Stimulated activated CD4-positive, alpha-beta T cell treated with anti-CD3 and anti-CD28 coated beads, Interleukin-1b, Interleukin-23, amount 100 ng/mL, for 24 hours (primary cell): Measurements from ENCODE around the gene VDR.
A peak's percentile ranks its signal among the peaks of the same experiment; 100 is the strongest.
"Not testable (repeated sequence)": the region's sequence is repeated elsewhere in the genome, so short reads cannot be mapped to it uniquely, and the experiment has no call there.

Source experiments
- DNase-seq, 4 experiments: peaks; one replicate each; pipeline ENCODE4 v3.0.0-alpha.2; 2020; ENCODE audit warnings: low read depth in 4 of 4, low spot score in 1 of 4

Gene VDR

GRCh38 chr12:47816403-47817271 is 88.2 kb downstream of the VDR start:
- DNase-seq, result no peak

DNA sequence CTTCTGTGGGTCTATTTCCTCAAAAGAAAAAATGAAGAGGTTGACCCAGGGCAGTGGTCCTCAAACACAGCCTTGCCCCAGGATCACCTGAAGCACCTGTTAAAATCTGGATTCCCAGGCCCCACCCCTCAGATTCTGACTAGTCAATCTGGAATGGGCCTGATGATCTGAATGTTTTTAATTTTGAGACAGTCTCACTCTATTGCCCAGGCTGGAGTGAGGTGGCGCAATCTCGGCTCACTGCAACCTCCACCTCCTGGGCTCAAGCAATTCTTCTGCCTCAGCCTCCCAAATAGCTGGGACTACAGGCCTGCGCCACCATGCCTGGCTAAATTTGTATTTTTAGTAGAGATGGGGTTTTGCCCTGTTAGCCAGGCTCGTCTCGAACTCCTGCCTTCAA is 89.3 kb downstream of the VDR start:
- DNase-seq, result not testable (repeated sequence)

- DNase-seq, result no peak
Measured at GRCh38 chr12:47814539-47815170, 90.1 kb downstream of the VDR start.

DNA sequence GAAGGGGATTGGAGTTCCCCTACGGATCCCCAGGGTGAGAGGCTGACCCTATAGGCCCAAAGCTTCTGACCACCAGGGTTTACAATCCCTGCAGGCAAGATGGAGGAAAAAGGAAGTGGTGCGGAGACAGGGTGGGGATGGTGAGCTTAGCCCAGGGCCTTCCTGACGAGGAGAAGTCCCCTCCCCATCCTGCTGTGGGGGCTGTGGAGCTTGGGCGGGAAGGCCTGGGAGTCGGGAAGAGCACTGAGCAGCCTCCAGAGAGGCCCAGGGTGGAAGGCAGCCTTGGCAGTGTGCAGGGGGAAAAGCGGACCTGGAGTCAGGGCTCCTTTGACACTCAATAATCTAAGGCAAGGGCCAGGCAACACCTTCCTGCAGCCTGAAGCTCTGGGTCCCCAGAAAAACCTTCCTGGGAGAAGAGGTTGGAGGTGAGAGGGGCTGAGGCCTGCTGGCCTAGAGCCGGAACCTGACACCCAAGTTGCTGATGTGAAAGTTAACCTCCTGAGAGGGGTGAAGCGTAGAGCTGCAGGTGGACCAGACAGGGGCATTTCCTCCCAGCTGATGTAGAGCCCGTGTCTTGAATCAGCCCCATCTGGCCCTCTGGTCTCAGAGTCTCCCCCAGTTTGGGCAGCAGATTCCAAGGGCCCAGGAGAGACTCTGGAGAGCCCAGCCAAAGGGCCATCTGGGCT is 91.1 kb downstream of the VDR start:
- DNase-seq, result no peak

- peak; percentile 79 to 93 (median 85) for DNase-seq
Measured at GRCh38 chr12:47812797-47813510, 91.8 kb downstream of the VDR start.

DNA sequence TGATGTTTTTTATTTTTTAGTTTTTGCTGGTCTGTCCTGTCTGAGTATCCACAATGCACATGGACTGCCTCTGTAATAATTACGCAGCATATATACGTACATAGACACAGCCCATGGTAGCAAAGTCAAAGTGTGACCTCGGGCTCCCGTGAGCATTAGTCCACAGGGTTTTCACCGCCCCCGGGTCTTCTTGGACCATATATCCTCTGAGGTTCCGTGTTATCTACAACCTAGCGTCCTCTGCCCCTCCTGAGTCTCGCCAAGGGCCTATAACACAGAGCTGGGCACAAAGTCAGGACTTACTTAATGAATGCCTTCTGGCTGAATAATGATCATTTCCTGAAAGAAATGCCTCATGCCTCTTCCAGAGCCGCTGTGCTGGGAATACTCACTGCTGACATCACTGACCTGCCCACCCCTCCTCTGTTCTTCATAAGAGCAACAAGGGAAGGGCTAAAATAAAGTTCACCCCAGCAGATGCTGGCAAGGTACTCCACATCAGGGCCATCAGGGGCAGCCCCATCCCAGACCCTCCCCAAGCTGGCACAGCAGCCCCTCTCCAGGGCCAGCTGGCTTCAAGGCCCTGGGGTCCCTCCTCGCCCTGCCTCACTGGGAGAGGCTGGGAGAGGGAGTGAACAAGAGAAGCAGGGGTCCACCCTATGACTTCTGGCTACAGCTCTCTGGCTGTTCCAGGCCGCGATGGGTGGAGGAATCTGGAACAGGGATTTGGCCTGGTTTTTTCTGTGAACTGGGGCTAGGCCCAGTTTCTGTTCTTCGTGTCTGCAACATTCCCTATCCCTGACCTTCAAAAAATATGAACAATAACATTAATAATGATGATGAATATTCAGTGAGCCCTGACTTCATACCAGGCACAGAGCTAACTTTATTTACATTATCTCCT is 93.0 kb downstream of the VDR start:
- no peak for DNase-seq

- DNase-seq, result no peak
Measured at GRCh38 chr12:47811072-47811396, 93.8 kb downstream of the VDR start.

- not testable (repeated sequence) for DNase-seq
Measured at GRCh38 chr12:47809518-47809917, 95.3 kb downstream of the VDR start.

GRCh38 chr12:47808574-47809365 is 96.0 kb downstream of the VDR start:
- DNase-seq, result no peak

GRCh38 chr12:47808050-47808449 is 96.7 kb downstream of the VDR start:
- peak in 2 of 4 experiments; percentile 64 to 84 for DNase-seq

DNA sequence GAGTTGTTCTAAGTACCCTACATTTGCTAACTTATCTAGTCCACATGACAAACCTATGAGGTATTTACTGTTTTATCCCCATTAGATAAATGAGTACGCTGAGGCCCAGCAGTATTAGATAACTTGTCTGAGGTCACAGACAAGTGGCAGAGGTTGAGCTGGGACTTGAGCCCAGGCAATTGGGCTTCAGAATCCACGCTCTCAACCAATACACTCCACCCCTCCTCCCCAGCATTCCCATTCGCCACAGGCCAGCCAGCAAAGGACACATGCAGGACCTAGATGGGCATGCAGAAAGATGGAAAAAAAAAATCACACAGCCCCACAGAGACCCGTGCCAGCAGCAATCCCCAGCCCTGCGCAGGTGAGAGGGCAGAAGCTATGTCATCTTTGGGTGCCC is 97.5 kb downstream of the VDR start:
- no peak for DNase-seq

DNA sequence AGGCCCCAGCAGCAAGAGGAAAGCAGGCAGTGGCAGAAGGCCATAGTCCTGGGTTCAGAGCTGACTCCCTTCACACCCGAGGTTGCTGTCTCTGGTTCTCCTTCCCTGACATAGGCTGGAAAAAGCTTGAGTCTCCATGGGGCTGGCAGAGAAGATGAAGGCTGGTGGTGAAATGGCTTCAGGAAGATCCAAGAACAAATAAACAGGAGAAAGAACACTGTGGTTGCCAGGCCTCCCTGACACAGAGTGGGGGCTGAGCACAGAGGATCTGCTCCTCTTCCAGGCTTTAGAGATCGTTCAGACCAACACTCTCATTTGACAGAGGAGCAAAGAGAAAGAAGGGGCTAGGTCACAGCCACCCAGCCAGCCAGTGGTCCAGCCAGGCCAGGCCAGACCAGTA is 99.4 kb downstream of the VDR start:
- no peak for DNase-seq

- no peak for DNase-seq
Measured at GRCh38 chr12:47804171-47804570, 100.6 kb downstream of the VDR start.

DNA sequence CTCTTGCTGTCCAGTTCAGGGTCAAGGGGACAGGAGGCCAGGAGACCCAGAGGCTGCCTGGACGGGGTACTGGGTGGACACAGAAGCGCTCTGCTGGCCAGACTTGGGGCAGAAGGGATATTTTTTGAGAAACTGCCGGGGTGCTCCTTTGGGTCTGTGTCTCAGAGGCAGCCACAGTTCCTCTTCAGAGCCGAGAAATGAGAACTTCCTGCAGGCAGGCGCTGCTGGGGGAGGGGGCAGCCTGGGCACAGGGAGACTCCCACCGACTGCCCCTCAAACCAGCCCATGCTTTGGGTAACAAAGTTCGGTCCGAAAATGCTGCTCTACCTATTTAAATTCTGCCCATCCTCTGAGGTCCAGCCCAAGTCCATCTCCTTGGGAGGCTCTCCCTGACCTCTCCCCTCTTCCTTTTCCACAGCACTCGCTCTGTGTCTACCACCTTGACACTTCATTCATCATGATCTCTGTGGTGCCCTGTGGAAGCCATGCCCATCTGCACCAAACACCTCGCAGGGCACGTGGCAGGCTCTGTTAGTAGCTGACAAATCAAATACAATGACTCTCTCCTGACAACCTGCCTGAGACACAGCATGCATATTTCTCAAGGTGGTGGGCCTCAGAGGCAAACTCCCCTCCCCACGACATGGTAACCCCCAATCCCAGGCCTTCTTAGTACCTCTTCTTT is 101.5 kb downstream of the VDR start:
- no peak for DNase-seq

DNA sequence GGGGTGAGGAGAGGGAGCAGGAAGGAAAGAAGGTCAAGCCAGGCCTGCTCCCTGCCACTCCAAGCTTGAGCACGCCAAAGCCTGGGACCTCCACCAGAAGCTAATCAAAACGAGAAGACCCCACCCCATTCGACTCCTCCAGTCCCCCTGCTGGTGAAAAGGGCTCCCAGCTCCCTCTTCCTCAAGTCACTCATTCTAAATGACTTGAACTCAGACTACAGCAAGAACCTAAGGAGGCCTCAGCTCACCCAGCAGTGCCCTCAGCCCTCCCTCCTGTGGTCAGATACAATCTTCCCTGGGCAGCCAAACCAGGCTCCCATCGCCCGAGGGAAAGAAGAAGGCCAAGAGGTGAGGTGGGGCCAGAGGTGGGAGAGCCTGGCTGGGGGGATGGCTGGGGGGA is 102.5 kb downstream of the VDR start:
- DNase-seq, result no peak

GRCh38 chr12:47801904-47802246 is 102.9 kb downstream of the VDR start:
- DNase-seq, result no peak

- no peak for DNase-seq
Measured at GRCh38 chr12:47801170-47801903, 103.5 kb downstream of the VDR start.

DNA sequence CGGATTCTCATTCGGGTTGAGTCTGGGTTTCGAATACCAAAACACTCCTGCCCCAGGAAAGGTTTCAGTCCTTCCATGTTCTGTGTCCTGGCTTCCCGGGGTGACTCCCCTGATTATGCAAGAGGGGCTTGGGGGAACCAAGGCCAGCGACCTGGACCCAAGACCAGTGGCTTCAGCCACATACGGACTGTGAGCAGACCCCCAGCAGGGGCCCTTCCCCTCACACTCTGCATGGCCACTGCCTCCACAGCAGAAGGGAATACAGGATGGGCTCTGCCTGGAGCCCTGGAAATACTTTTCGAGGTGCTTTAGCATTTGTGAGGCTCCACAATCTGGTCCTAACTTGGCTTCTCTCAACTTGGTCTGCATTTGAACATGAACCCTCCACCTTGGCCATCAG is 104.2 kb downstream of the VDR start:
- no peak for DNase-seq
